Sciatic nerve (tissue), 2 donors: ENCODE results near the gene PACS2. TPM values are rescaled to one million over a fixed set of nuclear protein-coding genes. Genes with fewer than 3 reads are reported as not detected.
"Not testable (repeated sequence)": the region's sequence is repeated elsewhere in the genome, so short reads cannot be mapped to it uniquely, and the experiment has no call there.

Source experiments
- ATAC-seq: fragments of 200-7000 bp; cut with Tn5 transposase; one replicate; pipeline ENCODE4 v1.9.1; 2020; ENCODE audit warnings: mild to moderate bottlenecking, moderate library complexity
- DNase-seq: peaks from one replicate; pipeline ENCODE4 v3.0.0-alpha.2; 2020; ENCODE audit warnings: low spot score
- intact Hi-C: fragments of 100-400 bp; cut with DNase I; formaldehyde crosslinking; loops from one replicate; pipeline ENCODE4 v1.14.2; 2022
- total RNA-seq: library from RNA; stranded (reverse); fragmentation: NEBNext Ultra II Directional; extraction: Animal tissue kit (Norgen Biotek cat#: 25700); gene quantifications from one replicate; pipeline ENCODE4 v1.2.1, GENCODE V29; 2021
- donor health status: DM: no; HTN: no; CAD: no.
- donor health status: DM: no; HTN: no; CAD: no.

Gene PACS2
- total RNA-seq = 152 TPM

- ATAC-seq = peak; percentile 86
- intact Hi-C loops = no loop called here
- DNase-seq = peak; percentile 85
Observed at GRCh38 chr14:105314287-105315200, at the start of gene PACS2. Gene PACS2 (plus strand): TSS chr14:105314748. CDS start chr14:105314919, 171 bp downstream.

- ATAC-seq (peak; percentile 29), DNase-seq (no peak)
- intact Hi-C loops = no loop called here
Observed at GRCh38 chr14:105267820-105268548, 46.6 kb upstream of the PACS2 start.

GRCh38 chr14:105268736-105269354 lies 45.7 kb upstream of the PACS2 start:
- intact Hi-C loops = no loop called here
- no peak for DNase-seq
- no peak for ATAC-seq

- intact Hi-C loops = no loop called here
- DNase-seq = no peak
- no peak for ATAC-seq
Observed at GRCh38 chr14:105269405-105269804, 45.1 kb upstream of the PACS2 start.

- intact Hi-C loops = no loop called here
- no peak for ATAC-seq
- DNase-seq = no peak
Observed at GRCh38 chr14:105271224-105271890, 43.2 kb upstream of the PACS2 start.

GRCh38 chr14:105272623-105273022 lies 41.9 kb upstream of the PACS2 start:
- ATAC-seq = no peak
- intact Hi-C loops = no loop called here
- no peak for DNase-seq

- ATAC-seq = no peak
- intact Hi-C loops = no loop called here
- no peak for DNase-seq
Observed at GRCh38 chr14:105273062-105273461, 41.5 kb upstream of the PACS2 start.

- DNase-seq (no peak), ATAC-seq (no peak)
- intact Hi-C loops = no loop called here
Observed at GRCh38 chr14:105274637-105275036, 39.9 kb upstream of the PACS2 start.

GRCh38 chr14:105275267-105275946 lies 39.1 kb upstream of the PACS2 start:
- intact Hi-C loops = no loop called here
- DNase-seq = no peak
- peak; percentile 98 for ATAC-seq

GRCh38 chr14:105277448-105277847 lies 37.1 kb upstream of the PACS2 start:
- intact Hi-C loops, DNase-seq, ATAC-seq: not testable (repeated sequence)

- DNase-seq = no peak
- intact Hi-C loops = no loop called here
- ATAC-seq = no peak
Observed at GRCh38 chr14:105279642-105280361, 34.7 kb upstream of the PACS2 start.

- ATAC-seq (no peak), DNase-seq (no peak)
- intact Hi-C loops = no loop called here
Observed at GRCh38 chr14:105280525-105280924, 34.0 kb upstream of the PACS2 start.

- peak; percentile 61 for ATAC-seq
- DNase-seq = no peak
- intact Hi-C loops = no loop called here
Observed at GRCh38 chr14:105281371-105282097, 33.0 kb upstream of the PACS2 start.

- DNase-seq (no peak), ATAC-seq (no peak)
- intact Hi-C loops = no loop called here
Observed at GRCh38 chr14:105282098-105282725, 32.3 kb upstream of the PACS2 start.

GRCh38 chr14:105283028-105283427 lies 31.5 kb upstream of the PACS2 start:
- DNase-seq = no peak
- no peak for ATAC-seq
- intact Hi-C loops = no loop called here

GRCh38 chr14:105283899-105284298 lies 30.6 kb upstream of the PACS2 start:
- intact Hi-C loops = no loop called here
- no peak for DNase-seq
- ATAC-seq = no peak

- intact Hi-C loops = no loop called here
- no peak for DNase-seq
- no peak for ATAC-seq
Observed at GRCh38 chr14:105285174-105285573, 29.4 kb upstream of the PACS2 start.
